HL-60/S4 treated with phorbol 12-myristate 13-acetate at 8.2 ng/mL for 4 days and 3 days (cell line): ENCODE data around the gene BCKDHB.
"Not testable (repeated sequence)": the region's sequence is repeated elsewhere in the genome, so short reads cannot be mapped to it uniquely, and the experiment has no call there.

ENCODE experiments used
- in situ Hi-C: fragments of 300-500 bp; cut with MboI; formaldehyde crosslinking; loops from 2 replicates; pipeline ENCODE4 v1.15.0; 2022; ENCODE audit warnings: low sequenced_read_pairs

BCKDHB gene

GRCh38 chr6:80203283-80203682 lies 96.8 kb downstream of the BCKDHB start:
- in situ Hi-C loops = no loop called here

GRCh38 chr6:80205404-80205803 lies 98.9 kb downstream of the BCKDHB start:
- in situ Hi-C loops = no loop called here

DNA sequence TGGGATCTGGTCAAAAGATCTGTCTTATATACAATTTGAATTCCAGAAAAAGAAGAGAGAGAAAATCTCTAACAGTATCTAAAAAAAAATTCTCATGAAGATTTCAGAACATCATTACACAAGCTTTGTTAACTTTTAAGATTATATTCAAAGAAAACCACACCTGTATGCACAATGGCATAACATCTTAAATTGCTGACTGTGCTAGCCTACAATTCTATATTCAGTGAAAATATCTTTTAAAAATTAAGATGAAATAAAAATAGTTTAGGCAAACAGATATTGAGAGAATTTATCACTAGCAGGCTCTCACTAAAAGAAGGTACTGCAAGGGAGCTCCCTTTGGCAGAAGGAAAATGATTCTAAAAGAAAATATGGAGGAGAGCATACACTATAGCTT lies 100.3 kb downstream of the BCKDHB start:
- in situ Hi-C loops = no loop called here

DNA sequence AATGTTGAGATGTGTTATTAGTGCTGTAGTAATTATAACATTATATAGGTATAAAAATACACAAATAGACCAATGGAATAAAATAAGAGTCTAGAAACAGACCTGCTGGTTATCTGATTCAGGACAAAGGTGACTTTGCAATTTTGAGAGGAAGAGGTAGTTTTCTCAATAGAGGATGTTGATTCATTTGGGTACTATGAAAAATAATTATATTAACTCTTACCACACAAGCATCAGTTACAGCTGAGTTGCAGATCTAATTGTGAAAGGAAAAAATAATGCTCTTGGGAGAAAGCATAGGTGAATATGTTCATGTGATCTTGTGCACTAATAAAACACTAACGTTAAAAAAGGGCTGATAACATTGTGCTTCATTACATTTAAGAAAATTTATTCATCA lies 103.0 kb downstream of the BCKDHB start:
- in situ Hi-C loops = no loop called here

GRCh38 chr6:80210618-80211017 lies 104.1 kb downstream of the BCKDHB start:
- in situ Hi-C loops = no loop called here

GRCh38 chr6:80211286-80211685 lies 104.8 kb downstream of the BCKDHB start:
- in situ Hi-C loops = no loop called here

- in situ Hi-C loops = not testable (repeated sequence)
Measured at GRCh38 chr6:80211890-80212289, 105.4 kb downstream of the BCKDHB start.

DNA sequence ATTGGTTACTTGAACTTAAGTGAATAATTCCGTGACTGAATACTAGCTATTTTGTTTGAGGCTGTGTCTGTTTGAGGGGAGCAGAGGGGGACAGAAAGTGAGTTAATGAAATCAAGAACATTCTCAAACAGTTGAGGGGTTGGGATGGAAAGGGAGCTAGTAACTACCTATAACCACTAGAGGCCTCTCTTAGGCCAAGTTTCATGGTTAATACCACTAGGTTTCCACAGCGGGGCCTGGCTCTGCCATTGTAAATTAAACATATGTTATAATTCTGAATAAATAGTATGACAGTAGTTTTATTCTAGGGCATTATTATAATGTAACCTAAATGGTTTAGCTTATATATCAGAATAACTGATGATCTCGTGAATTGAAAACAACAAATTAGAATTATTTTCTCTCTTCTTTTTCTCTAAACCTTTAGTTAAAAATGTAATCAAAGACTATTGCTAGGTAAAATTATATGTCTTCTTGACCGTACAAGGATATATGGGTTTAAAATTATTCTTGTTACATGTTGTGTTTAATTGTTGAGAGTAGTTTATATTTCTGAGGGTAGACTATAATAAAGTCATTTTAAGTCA lies 108.1 kb downstream of the BCKDHB start:
- in situ Hi-C loops = no loop called here

- in situ Hi-C loops = no loop called here
Measured at GRCh38 chr6:80215063-80215462, 108.6 kb downstream of the BCKDHB start.

DNA sequence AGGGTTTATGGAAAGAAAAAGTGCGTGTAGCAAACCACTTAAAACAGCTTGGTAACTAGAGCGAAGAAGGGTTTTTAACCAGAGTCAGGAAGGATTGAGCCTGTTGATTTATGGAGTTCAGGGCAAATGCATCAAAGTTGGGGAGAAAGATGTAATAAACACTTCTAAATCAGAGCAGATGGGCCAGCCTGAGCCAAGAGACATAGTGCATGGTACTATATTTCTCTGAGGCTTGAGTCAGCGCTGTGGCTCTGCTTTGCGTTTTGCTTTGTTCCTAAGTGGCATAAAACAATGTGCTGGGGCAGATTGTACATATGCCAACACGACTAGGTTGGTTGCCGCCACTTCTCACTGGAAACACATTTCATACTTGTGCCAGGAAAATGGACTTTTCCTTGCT lies 111.3 kb downstream of the BCKDHB start:
- in situ Hi-C loops = no loop called here

GRCh38 chr6:80223743-80224212 lies 117.3 kb downstream of the BCKDHB start:
- in situ Hi-C loops = no loop called here

GRCh38 chr6:80226151-80226550 lies 119.7 kb downstream of the BCKDHB start:
- in situ Hi-C loops = no loop called here

DNA sequence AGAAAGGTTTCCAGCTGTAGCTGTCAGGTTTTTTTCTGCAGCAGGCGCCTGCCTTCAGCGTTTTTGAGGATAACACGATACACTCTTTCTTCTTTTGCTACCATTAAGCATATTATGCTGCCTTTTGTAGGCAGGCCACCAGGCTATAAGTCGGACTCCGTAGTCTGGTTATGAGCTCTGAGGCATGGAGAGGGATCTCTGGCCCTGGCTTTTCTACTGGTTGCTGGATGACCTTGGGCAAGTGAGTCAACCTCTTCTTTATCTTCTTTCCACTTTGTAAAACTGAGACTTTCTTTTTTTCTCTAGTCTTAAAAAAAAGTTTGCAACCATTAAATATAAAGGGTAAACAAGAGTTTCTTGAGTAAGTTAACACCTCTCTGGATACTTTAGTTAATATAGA lies 120.2 kb downstream of the BCKDHB start:
- in situ Hi-C loops = no loop called here

DNA sequence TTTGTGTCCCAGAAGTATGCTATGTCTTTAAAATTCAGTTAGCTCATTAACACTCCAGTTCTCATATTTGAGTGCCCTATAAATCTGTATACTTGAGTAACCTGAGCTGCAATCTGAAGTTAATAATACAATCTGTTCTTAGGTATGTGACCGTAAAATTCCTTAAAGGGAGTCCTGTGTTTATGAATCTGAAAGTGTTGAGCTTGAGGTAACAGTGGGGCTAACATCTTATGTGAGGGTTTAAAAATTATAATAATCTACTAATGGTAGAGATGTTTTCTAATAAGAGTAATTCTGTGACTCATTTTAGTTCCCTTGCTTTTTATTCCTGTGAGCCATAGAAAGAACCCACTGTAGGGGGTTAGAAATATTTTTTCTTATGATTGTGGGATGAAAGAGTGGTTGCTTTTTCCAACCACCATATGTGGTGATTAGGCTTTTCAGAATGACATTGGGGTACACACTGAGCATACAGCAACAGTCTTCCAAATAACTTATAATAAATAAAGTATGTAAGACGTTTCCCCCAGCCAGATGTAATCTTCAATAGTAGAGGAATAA lies 121.2 kb downstream of the BCKDHB start:
- in situ Hi-C loops = no loop called here

DNA sequence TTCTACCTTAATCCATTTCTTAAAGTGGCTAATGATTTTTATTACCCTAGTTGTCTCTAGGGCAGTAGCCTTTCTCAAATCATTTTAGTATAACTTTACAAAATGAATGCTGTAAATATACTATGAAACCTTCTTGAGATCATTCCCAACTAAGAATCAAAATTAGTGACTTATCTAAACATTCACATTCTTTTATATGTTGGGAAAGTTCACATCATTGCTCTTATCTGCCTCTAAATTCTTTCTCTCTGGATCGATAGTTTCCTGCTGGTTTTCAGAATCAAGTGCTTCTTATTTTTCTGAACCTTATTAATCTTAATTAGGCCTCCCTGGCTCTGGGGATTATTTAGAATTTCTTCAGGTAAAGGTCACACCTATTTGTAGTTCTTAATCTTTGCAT lies 126.8 kb downstream of the BCKDHB start:
- in situ Hi-C loops = no loop called here

DNA sequence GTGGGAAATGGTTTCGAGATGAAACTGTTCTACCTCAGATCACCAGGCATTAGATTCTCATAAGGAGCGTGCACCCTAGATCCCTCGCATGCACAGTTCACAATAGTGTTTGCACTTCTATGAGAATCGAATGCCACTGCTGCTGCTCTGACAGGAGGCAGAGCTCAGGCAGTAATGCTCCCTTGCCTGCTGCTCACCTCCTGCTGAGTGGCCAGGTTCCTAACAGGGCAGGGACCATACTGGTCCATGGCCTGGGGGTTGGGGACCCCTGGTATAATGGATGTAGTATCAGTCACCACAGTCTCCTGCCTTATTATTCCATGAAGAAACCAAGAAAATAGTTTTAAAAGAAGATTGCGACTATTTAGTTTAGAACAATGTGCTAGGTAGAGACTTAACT lies 127.5 kb downstream of the BCKDHB start:
- in situ Hi-C loops = no loop called here

- in situ Hi-C loops = no loop called here
Measured at GRCh38 chr6:80234401-80234800, 127.9 kb downstream of the BCKDHB start.

DNA sequence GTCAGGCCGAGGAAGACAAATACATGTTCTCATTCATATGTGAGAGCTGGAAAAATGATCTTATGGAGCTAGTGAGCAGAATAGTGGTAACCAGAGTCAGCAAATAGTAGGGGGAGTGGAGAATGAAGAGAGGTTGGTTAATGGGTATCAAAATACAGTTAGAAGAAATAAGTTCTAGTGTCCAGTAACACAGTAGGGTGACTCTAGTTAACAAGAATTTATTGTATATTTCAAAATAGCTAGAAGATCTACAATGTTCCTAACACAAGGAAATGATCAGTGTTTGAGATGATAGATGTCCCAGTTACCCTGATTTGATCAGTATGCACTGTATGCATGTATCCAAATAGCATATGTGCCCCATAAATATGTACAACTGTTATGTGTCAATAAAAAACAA lies 128.4 kb downstream of the BCKDHB start:
- in situ Hi-C loops = no loop called here

DNA sequence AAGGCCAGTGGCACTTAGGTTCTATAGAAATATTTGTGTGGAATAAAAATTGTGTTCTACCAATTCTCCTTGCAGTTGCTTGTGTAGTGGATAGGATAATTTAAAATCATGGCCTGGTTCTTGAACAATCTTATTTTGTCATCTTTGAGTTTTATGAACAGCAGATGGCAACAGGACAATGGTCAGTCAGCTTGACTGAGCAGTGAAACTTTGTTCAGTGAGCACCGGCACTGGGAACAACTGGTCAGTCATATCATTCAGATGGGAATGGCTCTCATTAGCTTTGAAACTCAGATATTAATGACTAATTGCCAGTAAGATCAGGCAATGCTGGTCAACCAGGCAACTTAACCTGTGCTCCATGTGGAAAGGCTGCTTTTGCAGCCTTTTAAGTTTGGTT lies 129.2 kb downstream of the BCKDHB start:
- in situ Hi-C loops = no loop called here

DNA sequence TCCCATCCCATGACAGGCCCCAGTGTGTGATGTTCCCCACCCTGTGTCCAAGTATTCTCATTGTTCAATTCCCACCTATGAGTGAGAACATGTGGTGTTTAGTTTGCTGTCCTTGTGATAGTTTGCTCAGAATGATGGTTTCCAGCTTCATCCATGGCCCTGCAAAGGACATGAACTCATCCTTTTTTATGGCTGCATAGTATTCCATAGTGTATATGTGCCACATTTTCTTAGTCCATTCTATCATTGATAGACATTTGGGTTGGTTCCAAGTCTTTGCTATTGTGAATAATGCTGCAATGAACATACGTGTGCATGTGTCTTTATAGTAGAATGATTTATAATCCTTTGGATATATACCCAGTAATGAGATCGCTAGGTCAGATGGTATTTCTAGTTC lies 132.3 kb downstream of the BCKDHB start:
- in situ Hi-C loops = not testable (repeated sequence)

- in situ Hi-C loops = no loop called here
Measured at GRCh38 chr6:80245043-80245442, 138.6 kb downstream of the BCKDHB start.

GRCh38 chr6:80249897-80250296 lies 143.4 kb downstream of the BCKDHB start:
- in situ Hi-C loops = no loop called here

GRCh38 chr6:80250391-80250997 lies 144.0 kb downstream of the BCKDHB start:
- in situ Hi-C loops = no loop called here
